HCT116 (cell line): ENCODE measurements around the gene COMMD3.

ENCODE experiments used
- CTCF ChIP-seq, 3 experiments: fragments of 200-600 bp in 1 of 3; sonication (generic) in 1 of 3; IDR thresholded peaks in 2 of 3; conservative IDR thresholded peaks in 1 of 3; 2 replicates each; pipeline ENCODE4 v1.5.1; 2012 to 2017; ENCODE audit warnings: low read depth in 2 of 3, low read length in 2 of 3, antibody characterized with exemption in 1 of 3, borderline replicate concordance in 1 of 3, control low read depth in 1 of 3, mild to moderate bottlenecking in 1 of 3, mixed read lengths in 1 of 3, mixed run types in 1 of 3, moderate library complexity in 1 of 3; ENCODE audit not compliant: insufficient read depth in 1 of 3
- EZH2phosphoT487 ChIP-seq: fragments of 200-600 bp; IDR thresholded peaks from 2 replicates; pipeline ENCODE4 v1.6.1; 2018; ENCODE audit warnings: antibody characterized with exemption, borderline replicate concordance
- POLR2A ChIP-seq: IDR thresholded peaks from 2 replicates; pipeline ENCODE4 v1.7.0; 2011; ENCODE audit warnings: borderline replicate concordance; ENCODE audit not compliant: insufficient read depth, insufficient read length; ENCODE audit errors: extremely low read depth
- REST ChIP-seq: IDR thresholded peaks from 2 replicates; pipeline ENCODE4 v1.6.1; 2012; ENCODE audit warnings: low read depth

- peak; percentile 29 for TF ChIP-seq POLR2A
- TF ChIP-seq REST: no peak
- no peak for TF ChIP-seq EZH2phosphoT487
- TF ChIP-seq CTCF (IDR thresholded peaks at IDR 0.05 in 2 of 3, conservative IDR thresholded peaks at IDR 0.05 in 1 of 3; ENCODE audit: borderline replicate concordance in 1 of 3, insufficient read depth in 1 of 3, low read depth in 2 of 3, low read length in 2 of 3): no peak
These were observed 9.3 kb downstream of the COMMD3 start for GRCh38 chr10:22325272-22326144.
